Activated CD8-positive, alpha-beta memory T cell treated with anti-CD3 and anti-CD28 coated beads, Interleukin-2, amount 50 U/mL, for 4 hours (primary cell): ENCODE data around the gene ANKRD10.
"Not testable (repeated sequence)": the region's sequence is repeated elsewhere in the genome, so short reads cannot be mapped to it uniquely, and the experiment has no call there.

Experiments used
- DNase-seq: peaks from one replicate; pipeline ENCODE4 v3.0.0-alpha.2; 2020

The ANKRD10 gene

GRCh38 chr13:110915057-110915873 is at the start of gene ANKRD10:
TSS of gene ANKRD10 (minus strand) at chr13:110915069. CDS start at chr13:110914934, 135 bp downstream.
- DNase-seq = peak; percentile 93

- no peak for DNase-seq
Measured at GRCh38 chr13:110964229-110965037, 49.6 kb upstream of the ANKRD10 start.

- DNase-seq = no peak
Measured at GRCh38 chr13:110963554-110963970, 48.7 kb upstream of the ANKRD10 start.

GRCh38 chr13:110961959-110962358 is 47.1 kb upstream of the ANKRD10 start:
- DNase-seq = no peak

GRCh38 chr13:110960204-110960603 is 45.3 kb upstream of the ANKRD10 start:
- DNase-seq = no peak

- no peak for DNase-seq
Measured at GRCh38 chr13:110957931-110958330, 43.1 kb upstream of the ANKRD10 start.

GRCh38 chr13:110957181-110957884 is 42.5 kb upstream of the ANKRD10 start:
- no peak for DNase-seq

GRCh38 chr13:110956216-110956615 is 41.3 kb upstream of the ANKRD10 start:
- DNase-seq = not testable (repeated sequence)

GRCh38 chr13:110955608-110956007 is 40.7 kb upstream of the ANKRD10 start:
- not testable (repeated sequence) for DNase-seq

GRCh38 chr13:110955072-110955503 is 40.2 kb upstream of the ANKRD10 start:
- DNase-seq = not testable (repeated sequence)

GRCh38 chr13:110954533-110954920 is 39.7 kb upstream of the ANKRD10 start:
- not testable (repeated sequence) for DNase-seq

- no peak for DNase-seq
Measured at GRCh38 chr13:110953833-110954532, 39.1 kb upstream of the ANKRD10 start.

- no peak for DNase-seq
Measured at GRCh38 chr13:110953416-110953815, 38.5 kb upstream of the ANKRD10 start.

- not testable (repeated sequence) for DNase-seq
Measured at GRCh38 chr13:110952135-110952534, 37.3 kb upstream of the ANKRD10 start.

GRCh38 chr13:110950819-110951570 is 36.1 kb upstream of the ANKRD10 start:
- no peak for DNase-seq

GRCh38 chr13:110950356-110950755 is 35.5 kb upstream of the ANKRD10 start:
- no peak for DNase-seq

- no peak for DNase-seq
Measured at GRCh38 chr13:110949628-110950027, 34.8 kb upstream of the ANKRD10 start.

GRCh38 chr13:110949116-110949515 is 34.2 kb upstream of the ANKRD10 start:
- DNase-seq = no peak

GRCh38 chr13:110947338-110947737 is 32.5 kb upstream of the ANKRD10 start:
- not testable (repeated sequence) for DNase-seq

- no peak for DNase-seq
Measured at GRCh38 chr13:110945928-110946570, 31.2 kb upstream of the ANKRD10 start.
